ENCODE data around the gene CEMP1. TPM values are rescaled to one million over a fixed set of nuclear protein-coding genes. Genes with fewer than 3 reads are reported as not detected.

Gene CEMP1
- polyA plus RNA-seq, 1 of the 3 experiments (the other 2 are of a cell fraction) = not detected

GRCh38 chr16:2489581-2489980, 41.6 kb downstream of the CEMP1 start:
- ChIA-PET POLR2A (no interaction called here), CTCF (interaction anchor here (1.0 to 12.7 kb wide), 2 partner anchors 11 to 15 kb away, joined by 3 to 95 read pairs; partner anchors contain the start of gene TBC1D24)
- Histone ChIP-seq H3K36me3 (replicated peaks in 1 of 2; ENCODE audit: control insufficient read depth in 1 of 2, insufficient read depth in 2 of 2, low read length in 1 of 2) (no peaks in the 10 kb centered on the region), H3K9me2 (no peaks in the 10 kb centered on the region), H3K9ac (no peak overlapping the region), H3K4me2 (no peak overlapping the region), H3K27me3 (ENCODE audit: insufficient read depth) (no peaks in the 10 kb centered on the region), H2AFZ (ENCODE audit: low read depth) (no peak overlapping the region), H3K27ac (ENCODE audit: low read depth in 2 of 2, low read length in 1 of 2) (no peak overlapping the region), H3K4me1 (ENCODE audit: control insufficient read depth in 1 of 2, insufficient read depth in 2 of 2, low read depth in 1 of 2, low read length in 1 of 2) (peaks cover 0 to 15% of the 10 kb centered on the region in 2 experiments; a peak in 1 of 4 replicates), H3K4me3 (ENCODE audit: low read depth in 2 of 2, low read length in 1 of 2) (no peak overlapping the region), H3K9me3 (no peaks in the 10 kb centered on the region), H3F3A (replicated peaks; ENCODE audit: insufficient read depth) (no peaks in the 10 kb centered on the region), H4K20me1 (ENCODE audit: insufficient read depth) (no peaks in the 10 kb centered on the region), H3K79me2 (ENCODE audit: insufficient read depth) (no peaks in the 10 kb centered on the region)
- DNase-seq = no peak
- WGBS (ENCODE audit: low lambda C conversion rate) = 94% methylated on average over 8 of the region's 16 CpGs
- no peak for TF ChIP-seq REST (IDR thresholded peaks at IDR 0.05; ENCODE audit: low read depth, low read length)

- ChIA-PET CTCF (interaction anchor here (0.6 to 12.7 kb wide), 7 partner anchors 10 to 26 kb away, joined by 3 to 95 read pairs (median 3); partner anchors contain the start of genes ATP6V0C and TBC1D24), POLR2A (interaction anchor here (0.6 to 1.2 kb wide), 2 partner anchors 17 to 141 kb away, joined by 3 to 4 read pairs; no protein-coding TSS in a partner anchor)
- peak; percentile 65 for DNase-seq
- TF ChIP-seq MXI1 (IDR thresholded peaks at IDR 0.05; ENCODE audit: low read depth, low read length) (no peak), MEF2A (IDR thresholded peaks at IDR 0.05; ENCODE audit: borderline replicate concordance, low read depth) (no peak), NRF1 (IDR thresholded peaks at IDR 0.05; ENCODE audit: low read depth, low read length) (no peak), REST (IDR thresholded peaks at IDR 0.05; ENCODE audit: low read depth, low read length) (no peak), FOXJ3 (CRISPR knock-in tag; IDR thresholded peaks at IDR 0.05) (no peak), NFIC (IDR thresholded peaks at IDR 0.05; ENCODE audit: borderline replicate concordance) (no peak), MAX (IDR thresholded peaks at IDR 0.05; ENCODE audit: low read depth) (no peak), USF1 (IDR thresholded peaks at IDR 0.05; ENCODE audit: borderline replicate concordance, low read depth) (no peak)
- Histone ChIP-seq H3K4me3 (ENCODE audit: low read depth in 2 of 2, low read length in 1 of 2) (no peak overlapping the region), H3F3A (replicated peaks; ENCODE audit: insufficient read depth) (no peaks in the 10 kb centered on the region), H3K36me3 (replicated peaks in 1 of 2; ENCODE audit: control insufficient read depth in 1 of 2, insufficient read depth in 2 of 2, low read length in 1 of 2) (no peaks in the 10 kb centered on the region), H3K4me2 (no peak overlapping the region), H3K9ac (no peak overlapping the region), H3K79me2 (ENCODE audit: insufficient read depth) (no peaks in the 10 kb centered on the region), H2AFZ (ENCODE audit: low read depth) (no peak overlapping the region), H4K20me1 (ENCODE audit: insufficient read depth) (no peaks in the 10 kb centered on the region), H3K9me3 (no peaks in the 10 kb centered on the region), H3K4me1 (ENCODE audit: control insufficient read depth in 1 of 2, insufficient read depth in 2 of 2, low read depth in 1 of 2, low read length in 1 of 2) (peaks cover 0 to 30% of the 10 kb centered on the region in 2 experiments; a peak in 1 of 4 replicates), H3K27ac (ENCODE audit: low read depth in 2 of 2, low read length in 1 of 2) (peak overlapping the region in 1 of 2 experiments; percentile 29; a peak in 1 of 4 replicates), H3K27me3 (ENCODE audit: insufficient read depth) (no peaks in the 10 kb centered on the region), H3K9me2 (no peaks in the 10 kb centered on the region)
- WGBS (ENCODE audit: low lambda C conversion rate) = 90% methylated on average over 12 of the region's 15 CpGs
Observed at GRCh38 chr16:2487903-2488531, 43.2 kb downstream of the CEMP1 start.

All from SK-N-SH (cell line).